Body of pancreas (tissue), 4 donors: ENCODE results near the gene HEXA.

Experiments used
- CTCF ChIP-seq, 7 experiments: fragments of 450-650 bp in 4 of 7; fragments of 200-600 bp in 3 of 7; sonication (generic) in 3 of 7; IDR thresholded peaks; one replicate each; pipeline ENCODE4 v1.5.1; 2016 to 2019; ENCODE audit warnings: antibody characterized with exemption in 7 of 7
- POLR2A ChIP-seq, 3 donors: fragments of 450-650 bp; IDR thresholded peaks; one replicate each; pipeline ENCODE4 v1.6.1; 2016; ENCODE audit warnings: antibody characterized with exemption in 3 of 3, mild to moderate bottlenecking in 2 of 3

GRCh38 chr15:72331021-72331420, 44.8 kb downstream of the HEXA start:
- no peak for TF ChIP-seq CTCF (IDR thresholded peaks at IDR 0.05)
- no peak for TF ChIP-seq POLR2A (IDR thresholded peaks at IDR 0.05)
